BE2C (cell line): ENCODE data around the gene ZNF211.

ENCODE experiments used
- DNase-seq: peaks from one replicate; pipeline ENCODE4 v3.0.0-alpha.2; 2020
- H3K27me3 ChIP-seq: fragments of 250-450 bp; sonication (Bioruptor Pico); 2 replicates; pipeline ENCODE4 v1.5.1; 2020; ENCODE audit warnings: mild to moderate bottlenecking
- H3K36me3 ChIP-seq: fragments of 250-450 bp; sonication (Bioruptor Pico); 2 replicates; pipeline ENCODE4 v1.5.1; 2020; ENCODE audit warnings: mild to moderate bottlenecking
- H3K4me1 ChIP-seq: fragments of 250-450 bp; sonication (Bioruptor Pico); 2 replicates; pipeline ENCODE4 v1.5.1; 2020
- H3K4me3 ChIP-seq: 2 replicates; pipeline ENCODE4 v1.5.1; 2011; ENCODE audit warnings: low read depth, low read length
- H3K9me3 ChIP-seq: fragments of 250-450 bp; sonication (Bioruptor Pico); 2 replicates; pipeline ENCODE4 v1.5.1; 2020
- CTCF ChIP-seq: IDR thresholded peaks from 2 replicates; pipeline ENCODE4 v1.5.1; 2012; ENCODE audit warnings: mild to moderate bottlenecking, low read depth, low read length

The ZNF211 gene

DNA sequence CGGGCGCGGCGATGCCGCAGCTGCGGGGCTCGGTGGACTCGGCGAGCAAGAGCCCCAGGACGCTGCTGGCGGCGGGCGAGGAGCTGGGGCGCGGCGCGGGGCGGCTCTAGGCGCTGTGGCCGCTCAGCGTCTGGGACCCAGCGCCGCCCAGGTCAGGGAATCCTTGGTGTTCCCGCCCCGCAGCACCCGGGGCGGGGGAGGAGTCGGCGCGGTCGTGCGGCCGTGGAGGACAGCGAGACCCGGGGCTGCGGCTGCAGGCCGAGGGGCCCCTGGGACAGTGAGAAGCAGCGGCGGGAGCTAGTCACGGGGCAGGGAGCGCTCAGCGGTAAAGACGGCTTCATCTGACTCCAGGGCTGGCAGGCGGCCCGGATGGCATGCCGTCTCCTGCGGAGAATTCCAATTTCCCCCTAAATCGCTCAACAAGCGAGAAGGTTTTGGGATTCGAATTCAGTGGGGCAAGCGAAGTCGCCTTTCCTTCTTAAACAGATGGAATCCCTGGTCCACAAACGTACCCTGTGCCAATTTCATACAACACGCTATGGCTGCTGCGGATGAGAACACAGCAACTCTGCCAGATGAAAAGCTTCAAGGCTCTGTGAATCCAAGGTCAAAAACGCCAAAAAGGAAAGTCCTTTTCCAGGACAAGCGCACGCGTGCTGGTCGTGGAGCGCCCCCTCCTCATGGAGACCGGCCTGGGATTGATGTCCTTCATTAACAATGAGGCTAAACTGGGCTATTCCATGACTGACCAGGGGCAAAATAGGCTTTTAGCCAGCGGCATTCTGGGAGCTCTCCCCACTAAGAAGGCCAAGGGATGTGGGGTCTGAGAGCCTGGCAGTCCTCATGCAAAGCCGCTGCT, 31.5 kb downstream of the ZNF211 start:
- H3K27me3 ChIP-seq = peaks cover 13% of the 10 kb centered on the region
- TF ChIP-seq CTCF = no peak
- H3K36me3 ChIP-seq = no peaks in the 10 kb centered on the region
- peak overlapping the region; percentile 60 for H3K4me3 ChIP-seq
- H3K4me1 ChIP-seq = no peaks in the 10 kb centered on the region
- peak; percentile 76 for DNase-seq
- H3K9me3 ChIP-seq = no peaks in the 10 kb centered on the region

DNA sequence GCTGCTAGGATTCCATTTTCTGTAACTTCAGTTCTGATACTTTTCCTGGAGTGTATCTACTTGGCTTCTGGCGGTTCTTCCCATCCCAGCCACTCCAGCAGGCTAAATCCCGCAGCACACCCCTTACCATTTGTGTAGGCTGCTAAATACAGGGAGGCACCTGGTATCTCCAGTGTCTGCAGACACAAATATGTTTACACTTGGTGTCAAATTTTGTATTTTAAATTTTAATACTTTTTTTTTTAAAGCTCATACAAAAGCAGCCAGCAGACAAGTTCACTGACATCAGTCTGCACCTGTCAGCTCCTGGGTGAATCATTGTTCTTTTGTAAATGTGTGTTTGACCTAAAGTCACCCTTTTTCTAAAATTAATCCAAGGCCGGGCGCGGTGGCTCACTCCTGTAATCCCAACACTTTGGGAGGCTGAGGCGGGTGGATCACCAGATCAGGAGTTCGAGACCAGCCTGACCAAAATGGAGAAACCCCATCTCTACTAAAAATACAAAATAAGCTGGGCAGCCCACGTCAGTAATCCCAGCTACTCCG, 32.4 kb downstream of the ZNF211 start:
- H3K4me1 ChIP-seq = no peaks in the 10 kb centered on the region
- H3K9me3 ChIP-seq = no peaks in the 10 kb centered on the region
- no peaks in the 10 kb centered on the region for H3K36me3 ChIP-seq
- H3K27me3 ChIP-seq = peaks cover 6% of the 10 kb centered on the region
- DNase-seq = no peak
- H3K4me3 ChIP-seq = no peak overlapping the region
- no peak for TF ChIP-seq CTCF

DNA sequence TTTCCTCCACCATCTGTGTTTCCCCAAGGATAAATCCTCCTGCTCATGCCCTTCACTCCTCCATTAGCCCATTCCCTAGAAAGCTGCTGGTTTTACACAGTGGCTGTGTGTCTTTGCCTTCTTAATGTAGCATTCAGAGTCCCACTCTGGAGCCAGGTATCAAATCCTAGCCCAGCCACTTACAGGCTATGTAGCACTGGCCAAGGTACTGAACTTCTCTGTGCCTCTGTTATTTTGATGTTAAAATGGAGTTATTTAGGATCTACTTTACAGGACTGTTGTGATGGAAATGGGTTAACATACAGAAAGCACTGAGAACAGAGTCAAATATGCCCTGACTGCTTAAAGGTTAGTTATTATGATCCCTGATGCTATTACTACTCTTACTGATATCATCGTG, 34.3 kb downstream of the ZNF211 start:
- Histone ChIP-seq H3K9me3 (no peaks in the 10 kb centered on the region), H3K36me3 (no peaks in the 10 kb centered on the region), H3K4me3 (no peak overlapping the region), H3K27me3 (peaks cover 3% of the 10 kb centered on the region; the same call in 1 of the 2 replicates), H3K4me1 (no peaks in the 10 kb centered on the region)
- DNase-seq = no peak
- no peak for TF ChIP-seq CTCF

GRCh38 chr19:57668635-57669034, 35.7 kb downstream of the ZNF211 start, which contains the start of gene ZSCAN4:
ZSCAN4 (plus strand) TSS chr19:57668935; CDS start chr19:57676146, 7,211 bp downstream.
- DNase-seq = no peak
- Histone ChIP-seq H3K27me3 (peaks cover 3% of the 10 kb centered on the region; the same call in 1 of the 2 replicates), H3K9me3 (no peaks in the 10 kb centered on the region), H3K4me3 (no peak within 1 kb of the TSS), H3K4me1 (no peaks in the 10 kb centered on the region), H3K36me3 (no peaks in the 10 kb centered on the region)
- TF ChIP-seq CTCF = no peak

DNA sequence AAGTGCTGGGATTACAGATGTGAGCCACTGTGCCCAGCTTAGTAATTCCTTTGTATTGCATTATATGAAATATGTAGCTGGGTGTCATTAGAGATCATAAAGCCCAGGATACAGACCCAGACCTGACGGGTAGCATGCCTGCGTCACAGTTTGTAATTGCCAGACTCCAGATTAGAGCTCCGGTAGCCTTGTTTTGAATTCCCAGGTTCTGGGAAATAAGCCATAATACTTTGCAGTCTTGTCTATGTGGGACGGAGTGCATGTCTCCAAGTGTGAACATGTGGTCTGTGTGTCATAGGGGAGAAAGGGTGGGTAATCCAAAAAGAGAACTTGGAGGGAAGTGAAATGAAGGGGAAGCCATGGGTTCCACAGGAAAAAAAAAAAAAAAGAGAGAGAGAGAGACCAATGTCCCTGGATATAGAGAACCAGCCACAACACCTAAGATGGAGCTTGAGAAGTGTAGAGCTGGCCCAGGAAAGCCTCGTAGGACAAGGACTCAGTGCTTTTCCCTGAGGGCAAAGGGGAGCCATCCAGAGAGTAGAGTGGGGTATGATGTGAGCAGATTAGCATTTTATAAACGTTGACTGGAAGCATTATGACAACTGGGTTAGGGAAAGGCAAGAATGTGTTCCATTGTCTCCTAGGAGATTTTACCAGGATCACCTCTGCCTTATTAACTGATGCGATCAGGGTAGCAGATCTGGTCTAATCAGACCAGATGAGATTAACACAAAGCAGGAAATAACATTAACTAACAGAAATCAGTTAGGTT, 38.3 kb downstream of the ZNF211 start:
- H3K27me3 ChIP-seq = peaks cover 3% of the 10 kb centered on the region
- no peak for TF ChIP-seq CTCF
- no peak for DNase-seq
- H3K4me3 ChIP-seq = no peak overlapping the region
- H3K36me3 ChIP-seq = no peaks in the 10 kb centered on the region
- no peaks in the 10 kb centered on the region for H3K4me1 ChIP-seq
- H3K9me3 ChIP-seq = no peaks in the 10 kb centered on the region
